ENCODE measurements around the gene TENM4.
"Not testable (repeated sequence)": the region's sequence is repeated elsewhere in the genome, so short reads cannot be mapped to it uniquely, and the experiment has no call there.

The TENM4 gene

DNA sequence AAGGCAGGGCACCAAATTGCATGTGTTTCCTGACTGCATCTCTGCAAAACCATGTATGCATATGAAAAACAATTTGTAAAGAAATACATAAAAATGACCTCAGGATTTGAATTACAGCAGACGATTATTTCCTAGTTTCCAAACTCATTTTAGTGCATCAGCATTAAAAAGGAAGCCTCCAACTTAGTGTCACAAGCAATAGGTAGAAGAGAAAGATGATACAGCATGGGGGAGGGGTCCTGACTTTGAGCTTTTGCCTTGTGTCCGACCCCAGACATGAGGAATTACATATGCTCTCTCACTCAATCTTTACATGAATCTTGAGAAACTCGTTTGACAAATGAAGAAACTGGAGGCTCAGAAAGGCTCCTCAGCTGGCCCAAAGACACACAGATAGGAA lies 571.5 kb downstream of the TENM4 start:
- DNase-seq, result no peak

DNA sequence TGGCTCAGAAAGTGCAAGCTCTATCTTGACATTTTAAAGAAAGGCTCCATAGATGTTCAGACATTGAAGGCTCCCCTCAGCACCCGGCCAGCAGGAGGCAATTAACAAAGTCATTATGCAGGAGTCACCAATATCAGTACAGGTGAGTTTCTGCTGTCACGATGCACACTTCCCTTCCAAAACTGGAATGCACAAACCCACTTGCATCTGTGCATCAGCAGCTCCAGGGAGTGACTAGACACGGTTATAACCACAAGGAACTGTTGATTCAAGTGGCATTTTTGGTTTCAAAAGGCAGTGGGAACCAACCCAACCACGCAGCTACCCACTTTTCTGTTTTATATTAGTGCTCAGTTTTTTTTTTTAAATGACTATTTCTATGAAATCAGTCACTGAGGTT lies 572.3 kb downstream of the TENM4 start:
- DNase-seq, result no peak

DNA sequence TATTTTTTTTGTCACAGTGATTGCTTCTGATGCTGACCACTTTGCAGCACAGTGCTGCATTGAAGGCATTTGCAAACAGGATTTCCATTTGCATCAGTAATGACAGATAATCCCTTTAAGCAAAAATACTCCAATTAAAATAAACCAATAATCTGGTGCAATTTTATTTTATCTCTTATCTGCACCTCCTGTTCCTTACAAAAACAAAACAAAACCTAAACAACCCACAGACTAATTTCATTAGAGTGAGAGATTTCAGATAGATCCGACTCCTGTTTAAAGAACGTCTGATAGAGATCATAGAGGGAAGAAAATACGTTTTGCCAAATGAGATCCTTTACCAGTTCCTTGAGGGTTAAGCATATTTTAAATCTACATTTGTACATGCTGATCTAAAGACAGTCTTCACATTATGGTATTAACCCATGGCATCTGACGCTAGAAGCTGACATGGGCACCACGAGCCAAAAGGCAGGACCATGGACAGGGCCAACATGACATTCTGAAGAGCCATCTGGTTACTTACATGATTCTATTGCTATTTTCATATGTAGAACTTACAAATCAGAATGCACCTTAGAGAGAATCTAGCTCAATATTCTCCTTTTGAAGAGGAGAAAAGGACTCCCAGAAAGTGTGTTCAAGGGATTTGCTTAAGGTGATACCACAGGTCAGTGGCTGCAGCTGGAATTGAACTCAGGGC lies 580.0 kb downstream of the TENM4 start:
- no peak for DNase-seq

DNA sequence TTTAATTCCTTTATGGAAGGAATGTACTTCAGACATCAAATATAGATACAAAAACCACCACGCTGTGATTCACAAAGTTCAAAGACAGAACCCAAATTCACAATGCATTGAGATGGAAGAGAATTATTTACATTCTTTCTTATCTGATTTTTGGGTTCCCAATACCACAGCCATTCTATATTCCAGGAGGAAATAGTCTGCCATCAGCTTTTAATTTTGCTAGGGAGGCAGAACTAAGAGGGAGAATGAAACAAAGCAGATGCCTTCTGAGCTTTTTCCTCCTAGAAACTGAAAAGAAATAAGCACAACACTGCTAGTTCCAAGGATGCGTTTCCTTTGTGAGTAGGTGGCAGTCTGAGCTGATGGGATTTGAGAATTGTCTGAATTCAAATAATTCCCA lies 583.1 kb downstream of the TENM4 start:
- no peak for DNase-seq

DNA sequence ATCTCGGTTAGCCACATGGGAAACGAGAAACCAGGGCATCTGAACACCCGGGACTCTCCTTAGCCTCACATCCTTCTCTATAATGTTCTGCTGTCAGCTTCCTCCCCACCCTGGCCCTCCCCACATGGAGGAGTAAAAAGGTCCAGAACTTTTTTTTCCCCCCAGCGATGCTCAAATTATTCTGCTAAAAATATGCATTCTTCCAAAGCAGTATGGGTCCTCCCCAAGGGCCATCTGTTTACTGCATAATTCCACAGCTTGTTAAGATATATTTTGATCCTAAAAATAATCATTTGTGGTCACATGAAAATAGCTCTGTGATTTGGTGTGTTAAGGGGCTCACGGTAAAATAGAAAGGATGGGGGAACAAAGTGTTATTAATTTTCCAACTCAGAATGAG lies 584.6 kb downstream of the TENM4 start:
- no peak for DNase-seq

DNA sequence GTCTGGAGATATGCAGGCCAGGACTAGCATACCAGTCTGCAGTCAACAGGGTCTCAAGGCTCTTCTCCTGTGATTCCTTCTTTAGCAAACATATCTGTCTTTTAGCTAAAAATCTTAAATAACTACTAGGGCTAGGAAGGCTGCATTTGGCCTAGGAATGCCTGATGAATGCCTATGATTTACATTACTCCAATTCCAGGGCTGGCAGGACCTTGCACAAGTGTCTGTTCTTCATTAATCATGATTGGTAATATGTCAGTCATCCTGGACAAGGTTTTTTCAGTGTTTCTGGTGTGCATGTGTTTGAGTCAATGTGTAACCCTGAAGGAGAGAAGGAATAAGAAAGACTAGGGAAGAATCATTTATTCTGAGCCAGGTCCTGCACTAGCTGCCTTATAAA lies 585.7 kb downstream of the TENM4 start:
- no peak for DNase-seq

DNA sequence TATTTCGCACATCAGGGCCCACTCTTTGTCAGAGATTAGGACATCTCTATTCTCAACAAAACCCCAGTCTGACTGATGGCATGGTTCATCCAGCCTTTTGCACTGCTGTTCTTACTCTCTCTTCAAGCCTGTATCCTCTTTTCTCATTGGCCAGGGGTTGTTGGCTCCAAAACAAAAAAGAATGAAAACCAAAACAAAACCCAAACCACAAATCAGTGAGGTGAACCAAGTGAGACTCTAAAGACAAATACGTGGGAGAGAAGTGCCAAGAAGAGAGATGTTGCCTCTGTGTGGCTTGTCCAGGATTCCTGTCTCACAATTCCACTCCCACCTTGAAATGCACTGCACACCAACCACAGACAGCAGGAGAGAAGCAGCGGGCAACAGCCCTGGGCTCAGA lies 587.3 kb downstream of the TENM4 start:
- DNase-seq, result no peak

DNA sequence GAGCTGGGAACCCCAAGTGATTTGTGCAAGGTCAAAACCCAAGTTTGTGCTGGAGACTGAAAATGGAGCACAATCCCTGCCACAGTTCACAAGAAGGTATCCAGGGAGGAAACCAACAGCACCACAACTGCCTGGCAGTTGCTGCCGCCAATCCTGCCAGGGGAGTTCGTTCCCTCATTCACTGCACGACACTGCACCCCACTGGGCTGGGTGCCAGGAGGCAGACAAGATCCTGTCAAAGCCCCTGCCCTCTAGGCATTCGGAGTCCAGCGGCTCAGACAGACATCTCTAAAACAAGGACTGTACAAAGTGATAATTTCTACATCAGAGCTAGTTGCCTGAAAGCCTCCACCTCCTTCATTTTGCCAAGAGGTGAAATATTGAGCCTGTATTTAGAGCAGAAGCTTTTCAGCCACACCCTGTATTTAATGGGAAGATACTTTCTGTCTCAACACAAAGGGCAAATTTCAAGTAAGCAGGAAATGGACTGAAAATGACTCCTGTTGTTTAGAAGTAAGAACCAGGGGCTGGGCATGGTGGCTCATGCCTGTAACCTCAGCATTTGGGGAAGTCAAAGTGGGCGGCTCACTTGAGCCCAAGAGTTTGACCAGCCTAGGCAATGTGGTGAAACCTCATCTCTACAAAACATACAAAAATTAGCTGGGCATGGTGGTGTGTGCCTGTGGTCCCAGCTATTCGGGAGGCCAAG lies 588.8 kb downstream of the TENM4 start:
- DNase-seq, result no peak

DNA sequence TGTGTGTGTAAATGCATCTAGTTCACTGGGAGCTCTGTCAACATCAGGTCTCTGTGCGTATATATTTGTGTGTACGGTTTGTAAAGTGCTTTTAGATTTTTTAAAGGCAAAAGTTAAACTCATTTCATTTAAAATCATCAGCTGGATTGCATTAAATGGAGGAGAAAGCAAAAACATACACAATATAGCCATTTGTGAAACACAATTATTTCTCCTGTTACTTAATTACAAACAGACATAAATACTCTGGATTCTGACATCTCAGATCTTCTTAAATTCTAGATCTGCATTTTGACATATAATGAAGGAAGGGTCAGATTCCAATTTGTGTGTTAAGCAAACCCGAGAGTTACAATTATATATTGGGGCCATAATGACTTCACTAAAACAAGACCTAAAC lies 590.8 kb downstream of the TENM4 start:
- DNase-seq, result no peak

DNA sequence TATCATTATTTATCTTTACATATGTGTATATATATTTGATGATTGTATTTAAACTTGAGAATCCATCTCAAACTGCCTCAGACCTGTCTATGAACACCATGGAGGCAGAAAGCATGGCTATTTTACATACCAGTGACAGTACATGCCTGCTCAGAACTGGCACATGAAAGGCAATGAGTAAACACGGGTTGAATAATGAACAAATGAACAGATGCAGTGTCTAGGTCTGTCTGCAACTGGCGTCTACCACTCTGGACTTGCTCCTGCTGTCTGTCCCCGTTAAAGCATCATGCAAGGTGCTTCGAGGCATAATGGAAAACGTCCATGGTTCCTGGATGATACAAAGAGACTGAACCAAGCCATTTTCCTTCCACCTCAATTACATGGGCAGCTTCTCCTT lies 594.6 kb downstream of the TENM4 start:
- DNase-seq, result no peak

DNA sequence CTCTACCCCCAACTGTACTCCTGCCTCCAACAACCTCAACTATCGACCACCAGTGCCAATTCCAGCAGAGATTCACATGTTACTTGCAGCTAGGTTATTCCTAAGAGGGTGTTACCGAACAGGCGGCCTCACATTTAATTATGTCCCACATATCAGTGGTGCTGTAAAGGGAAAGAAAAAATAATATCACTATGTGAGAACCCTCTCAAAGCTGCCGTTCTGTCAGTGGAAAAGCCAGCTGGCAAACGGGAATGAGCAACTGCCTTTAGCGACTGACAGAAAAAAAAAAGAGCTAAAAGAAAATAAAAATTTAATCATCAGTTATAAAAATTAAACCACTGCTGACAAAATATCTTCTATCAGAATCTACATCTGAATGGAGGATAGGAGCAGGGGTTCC lies 595.3 kb downstream of the TENM4 start:
- DNase-seq, result no peak

DNA sequence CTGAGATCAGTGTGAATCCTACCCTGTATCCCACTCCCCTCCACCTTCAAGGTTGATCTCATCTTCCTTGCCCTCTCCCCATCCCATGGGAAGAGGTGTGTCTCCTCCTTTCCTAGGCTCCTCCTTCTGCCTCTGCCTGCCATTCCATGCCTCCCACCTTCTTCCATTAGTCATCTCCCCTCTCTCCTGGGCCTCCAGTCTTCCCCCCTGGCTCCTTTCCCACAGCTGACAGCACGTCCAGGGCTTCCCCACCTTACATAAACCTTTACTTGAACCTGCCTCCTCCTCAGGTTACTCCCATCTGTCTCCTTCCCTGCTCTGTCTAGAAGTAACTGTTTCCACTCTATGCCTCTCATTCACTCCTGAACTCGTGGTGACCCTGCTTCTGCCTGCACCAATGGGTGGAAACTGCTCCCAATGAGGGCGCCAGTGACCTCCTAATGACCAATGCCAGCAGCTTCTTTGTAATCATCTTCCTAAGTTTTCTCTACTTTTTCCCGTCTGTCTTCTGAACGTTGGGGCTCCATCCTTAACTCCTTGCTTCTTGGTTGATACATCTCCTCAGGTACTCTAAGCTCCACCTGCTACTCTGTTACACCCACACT lies 599.3 kb downstream of the TENM4 start:
- no peak for DNase-seq

DNA sequence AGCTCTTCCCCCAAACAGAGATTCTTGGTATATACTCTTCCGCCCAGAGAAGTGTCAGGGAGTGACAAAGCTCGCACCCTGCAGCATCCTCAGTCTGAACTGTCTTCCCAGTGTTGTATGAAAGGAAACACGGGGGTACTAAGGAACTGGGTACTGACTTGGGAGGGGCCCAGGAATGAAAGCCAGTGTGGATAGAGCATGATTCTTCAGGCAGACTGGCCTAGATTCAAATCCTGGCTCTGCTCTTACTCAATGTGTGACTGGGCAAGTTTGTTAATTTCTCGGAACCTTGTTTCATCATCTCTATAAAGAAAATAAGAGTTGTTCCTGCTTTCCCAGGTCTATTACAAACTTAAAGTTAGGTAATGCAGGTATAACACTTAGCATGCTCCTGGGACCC lies 600.2 kb downstream of the TENM4 start:
- no peak for DNase-seq

DNA sequence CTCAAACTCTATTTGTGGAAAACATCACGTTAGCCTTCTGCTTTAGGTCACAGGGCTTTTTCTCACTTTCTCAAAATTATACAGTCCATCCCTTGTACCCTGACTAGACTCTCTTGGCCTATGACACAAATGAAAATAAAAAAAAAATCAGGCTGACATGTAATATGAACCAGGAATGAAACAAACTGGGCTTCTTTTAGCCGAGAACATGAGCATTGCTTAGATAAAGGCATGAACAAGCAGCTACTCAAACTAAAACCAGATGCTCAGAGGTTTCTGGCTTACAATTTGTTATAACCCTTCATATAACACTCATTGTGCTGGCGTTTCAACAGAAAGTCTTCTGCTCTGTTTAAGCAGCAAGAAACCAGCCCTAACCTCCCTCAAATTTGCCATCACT lies 600.6 kb downstream of the TENM4 start:
- no peak for DNase-seq

DNA sequence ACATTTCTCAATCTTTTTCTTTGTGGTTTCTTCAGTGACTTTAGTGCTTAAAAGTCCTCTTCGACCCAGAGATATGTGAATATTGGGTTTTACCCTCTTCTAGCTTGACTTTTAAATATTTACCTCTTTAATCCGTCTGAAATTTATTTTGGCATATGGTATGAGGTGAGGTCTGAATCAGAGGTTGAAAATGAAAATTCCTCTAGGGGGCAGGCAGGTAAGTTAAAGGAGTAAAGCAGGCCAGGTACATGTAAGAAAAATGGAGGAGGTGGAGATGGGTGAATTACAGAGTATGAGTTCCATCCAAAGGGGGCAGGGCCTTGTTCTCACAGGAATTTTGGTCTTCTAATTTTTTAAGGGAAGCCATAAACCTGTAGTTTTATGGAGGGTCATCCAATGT lies 602.4 kb downstream of the TENM4 start:
- DNase-seq, result no peak

DNA sequence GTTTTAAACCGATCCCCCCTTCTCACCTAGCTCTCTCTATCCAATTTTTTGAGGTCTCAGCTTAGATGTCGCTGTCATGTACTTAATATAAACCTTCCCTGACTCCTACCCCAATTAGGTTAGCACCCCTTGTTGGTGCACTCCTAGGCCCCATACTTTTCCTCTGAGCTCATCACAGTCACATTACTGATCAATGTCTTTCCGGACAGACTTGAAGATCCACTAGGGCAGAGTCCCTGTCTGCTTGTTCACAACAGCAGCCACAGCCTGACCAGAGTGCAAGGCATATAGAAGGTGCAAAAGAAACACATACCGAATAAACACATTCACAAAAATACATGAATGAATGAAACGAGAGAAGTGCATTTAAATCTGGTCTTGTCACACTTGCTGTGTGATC lies 605.2 kb downstream of the TENM4 start:
- DNase-seq, result no peak

DNA sequence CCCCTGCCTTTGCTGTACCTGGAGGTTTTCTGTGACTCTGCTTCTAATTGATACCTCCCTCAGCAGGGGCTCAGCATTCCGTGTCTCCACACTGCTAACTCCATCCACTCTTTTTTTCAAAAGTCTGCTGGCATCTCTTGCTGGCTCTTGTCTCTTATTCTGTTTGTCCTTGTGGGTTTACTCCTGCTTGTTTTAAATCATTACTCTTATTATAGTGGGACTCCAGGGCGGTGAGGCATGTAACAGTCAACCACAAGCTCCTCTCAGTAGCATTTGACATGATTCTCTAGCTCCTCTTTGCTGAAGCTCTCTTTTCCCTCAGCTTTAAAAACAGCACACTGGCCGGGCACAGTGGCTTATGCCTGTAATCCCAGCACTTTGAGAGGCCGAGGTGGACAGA lies 605.9 kb downstream of the TENM4 start:
- no peak for DNase-seq

DNA sequence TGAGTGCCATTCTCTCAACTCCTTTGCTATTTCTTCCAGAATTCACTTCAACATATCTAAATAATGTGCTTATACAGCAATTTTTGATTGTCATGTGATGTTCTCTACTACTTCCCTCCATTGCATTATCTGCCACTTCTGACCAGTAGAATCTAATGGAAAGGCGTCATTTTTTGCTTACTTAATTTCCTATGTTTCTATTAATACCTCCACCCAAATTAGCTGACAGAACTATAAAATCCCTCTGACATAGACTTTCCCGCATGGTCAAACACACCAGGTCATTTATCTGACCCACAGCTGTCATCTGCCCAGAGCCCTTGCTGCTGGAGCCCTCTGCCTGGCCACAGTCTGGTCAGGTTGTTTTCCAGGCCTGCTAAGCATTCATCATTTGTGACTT lies 607.6 kb downstream of the TENM4 start:
- DNase-seq, result no peak

DNA sequence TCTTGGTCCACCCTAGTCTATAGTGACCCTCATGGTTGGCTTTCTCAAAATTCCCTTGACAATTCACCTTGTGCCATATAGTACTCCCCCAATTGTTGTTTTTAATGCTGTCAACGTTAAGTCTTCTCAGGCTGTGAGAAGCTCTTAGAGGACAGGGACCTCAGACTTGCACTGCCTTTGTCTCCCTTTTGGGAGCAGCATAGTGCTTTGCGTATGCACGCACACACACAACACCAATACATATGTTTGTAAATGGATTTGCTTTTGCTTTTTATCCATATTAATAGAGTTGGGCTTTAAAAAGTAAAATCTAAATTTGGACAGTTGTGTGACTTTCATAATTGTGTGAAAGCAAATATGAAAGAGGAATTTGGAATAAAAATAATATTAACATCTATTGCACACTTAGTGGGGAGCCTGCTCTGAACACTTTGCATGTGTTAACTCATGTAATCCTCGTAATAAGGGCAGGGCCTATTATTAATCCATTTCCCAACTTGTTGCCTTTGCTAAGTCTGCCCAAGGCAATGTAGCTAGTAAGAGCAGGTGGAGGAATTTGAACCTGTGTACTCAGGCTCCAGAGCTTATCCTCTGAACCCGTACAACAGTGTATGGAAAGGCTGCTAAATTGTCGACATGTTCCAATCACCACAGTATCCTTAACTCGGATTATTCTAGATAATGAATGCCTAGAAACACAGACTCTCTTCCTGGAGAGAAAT lies 608.4 kb downstream of the TENM4 start:
- DNase-seq, result no peak

DNA sequence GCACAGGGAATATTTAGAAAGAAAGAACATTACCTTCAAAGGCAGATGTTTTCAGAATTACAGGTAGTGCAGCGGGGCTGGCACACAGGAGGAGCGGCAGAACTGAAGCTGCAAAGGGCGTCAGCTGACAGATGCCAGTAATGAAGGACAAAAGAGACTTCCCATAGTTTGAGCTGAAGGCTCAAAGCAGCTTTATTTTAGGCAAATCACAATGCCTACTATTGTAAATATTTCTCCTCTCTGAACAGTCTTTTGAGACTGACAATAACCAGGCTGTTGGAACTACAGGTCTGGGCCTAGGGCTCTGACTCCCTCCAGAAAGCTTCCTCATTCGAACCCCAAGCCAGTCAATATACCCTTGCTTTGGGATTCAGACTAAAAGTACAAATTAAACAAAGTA lies 609.3 kb downstream of the TENM4 start:
- DNase-seq, result no peak

DNA sequence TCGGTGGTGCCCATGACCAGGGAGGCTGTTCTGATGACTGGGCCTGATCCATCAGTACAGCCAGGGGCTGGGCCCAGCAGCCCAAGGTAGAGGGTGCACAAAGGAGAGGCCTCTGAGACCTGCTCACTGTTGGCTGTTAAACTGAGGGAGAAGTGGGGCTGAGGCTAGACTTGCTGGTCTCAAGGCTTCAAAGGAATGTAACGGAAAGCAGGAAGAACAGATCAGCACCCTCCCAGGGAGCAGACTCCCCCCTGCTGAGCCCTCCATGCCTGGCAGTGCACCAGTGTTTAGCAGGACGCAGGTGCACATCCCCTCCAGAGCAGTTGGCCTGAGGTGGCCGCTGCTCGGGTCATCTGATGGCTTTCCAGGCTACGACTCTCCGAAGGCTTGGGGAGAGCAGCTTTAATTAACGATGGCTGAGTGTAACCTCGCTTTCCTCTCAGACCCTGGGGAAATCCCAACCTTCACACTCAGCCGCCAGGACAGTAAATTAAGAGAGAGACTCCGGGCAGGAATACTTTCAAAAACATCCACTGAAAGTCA lies 610.5 kb downstream of the TENM4 start:
- no peak for DNase-seq

DNA sequence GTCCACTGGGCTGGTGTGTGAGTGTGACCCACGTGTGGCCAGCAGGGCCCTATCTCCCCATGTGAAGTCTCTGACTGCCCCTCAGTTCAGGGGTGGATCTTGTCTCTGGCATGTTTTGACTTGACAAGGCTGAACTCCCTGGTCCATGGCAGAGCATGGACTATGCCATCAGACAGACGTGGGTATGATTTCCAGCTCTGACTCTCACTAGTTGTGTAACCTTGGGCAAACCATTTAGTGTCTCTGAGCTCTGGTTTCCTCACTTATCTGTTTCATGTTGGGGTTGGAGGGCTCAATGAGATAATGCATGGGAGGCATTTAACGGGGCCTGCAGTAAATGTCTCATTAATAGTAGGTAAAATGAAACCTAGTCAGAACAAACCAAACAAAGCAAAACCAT lies 611.7 kb downstream of the TENM4 start:
- no peak for DNase-seq

DNA sequence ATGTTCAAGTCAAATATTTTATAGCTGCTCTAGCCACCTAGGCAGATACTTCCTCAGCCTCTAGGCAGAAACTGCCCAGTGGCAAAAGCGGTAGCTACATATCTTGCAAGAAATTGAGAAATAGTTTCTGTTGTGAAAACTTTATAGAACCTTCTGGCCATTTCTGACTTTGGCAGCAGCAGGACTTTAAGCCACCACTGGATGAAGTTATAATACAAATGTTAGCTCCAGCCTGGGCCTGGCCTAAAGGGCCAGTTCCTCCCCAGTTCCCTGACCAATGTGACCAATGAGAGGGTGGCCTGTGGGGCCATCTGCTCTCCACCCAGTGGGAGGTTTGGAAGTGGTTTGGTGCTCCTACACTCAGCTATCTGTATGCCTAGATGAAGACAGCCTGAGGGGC lies 612.2 kb downstream of the TENM4 start:
- DNase-seq, result no peak

DNA sequence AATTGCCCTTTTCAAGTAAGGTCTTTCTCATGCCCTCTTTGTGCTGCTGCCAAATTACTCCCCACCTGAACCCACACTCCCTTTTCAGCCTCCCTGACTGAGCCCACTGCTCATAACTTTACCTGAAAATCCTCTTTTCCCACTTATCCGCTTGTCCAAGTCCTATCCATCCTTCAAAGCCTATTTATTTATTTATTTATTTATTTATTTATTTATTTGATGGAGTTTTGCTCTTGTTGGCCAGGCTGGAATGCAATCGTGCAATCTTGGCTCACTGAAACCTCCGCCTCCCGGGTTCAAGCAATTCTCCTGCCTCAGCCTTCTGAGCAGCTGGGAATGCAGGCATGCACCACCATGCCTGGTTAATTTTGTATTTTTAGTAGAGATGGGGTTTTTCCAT lies 613.5 kb downstream of the TENM4 start:
- not testable (repeated sequence) for DNase-seq

Measured in stimulated activated CD4-positive, alpha-beta T cell treated with anti-CD3 and anti-CD28 coated beads, Interleukin-4, amount 100 ng/mL, for 1 hour (primary cell).